Glomerular visceral epithelial cell (primary cell): Measurements from ENCODE around the gene PUS3.
A peak's percentile ranks its signal among the peaks of the same experiment; 100 is the strongest.
"Not testable (repeated sequence)": the region's sequence is repeated elsewhere in the genome, so short reads cannot be mapped to it uniquely, and the experiment has no call there.

Experiments used
- DNase-seq: peaks from one replicate; pipeline ENCODE4 v3.0.0-alpha.2; 2016; ENCODE audit errors: extremely low spot score

Gene PUS3

DNA sequence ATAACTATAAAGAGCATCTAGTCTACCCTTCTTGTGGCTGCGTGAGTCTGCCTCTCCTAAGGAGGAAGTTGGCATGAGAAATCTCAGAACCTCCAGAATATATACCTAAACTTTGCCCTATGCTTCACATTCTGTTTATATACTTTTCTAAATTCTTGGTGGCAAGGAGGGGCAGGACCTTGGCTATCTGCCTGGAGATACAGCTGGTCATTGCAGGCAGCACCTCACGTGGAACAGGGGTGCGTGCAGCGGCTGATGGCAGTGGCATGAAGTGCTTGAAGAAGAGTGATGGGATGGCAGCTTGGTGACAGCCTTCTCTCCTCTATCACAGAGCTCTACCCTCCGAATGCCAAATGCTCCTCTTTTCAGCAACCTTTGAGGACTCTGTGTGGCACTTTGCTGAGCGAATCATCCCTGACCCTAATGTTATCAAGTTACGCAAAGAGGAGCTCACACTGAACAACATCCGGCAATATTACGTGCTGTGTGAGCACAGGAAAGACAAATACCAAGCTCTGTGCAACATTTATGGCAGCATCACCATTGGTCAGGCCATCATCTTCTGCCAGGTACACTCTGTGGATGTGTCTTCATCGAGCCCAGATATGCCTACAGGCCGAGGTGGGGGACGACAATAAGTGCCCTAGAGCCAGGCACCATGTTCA lies 13.8 kb upstream of the PUS3 start:
- no peak for DNase-seq

DNA sequence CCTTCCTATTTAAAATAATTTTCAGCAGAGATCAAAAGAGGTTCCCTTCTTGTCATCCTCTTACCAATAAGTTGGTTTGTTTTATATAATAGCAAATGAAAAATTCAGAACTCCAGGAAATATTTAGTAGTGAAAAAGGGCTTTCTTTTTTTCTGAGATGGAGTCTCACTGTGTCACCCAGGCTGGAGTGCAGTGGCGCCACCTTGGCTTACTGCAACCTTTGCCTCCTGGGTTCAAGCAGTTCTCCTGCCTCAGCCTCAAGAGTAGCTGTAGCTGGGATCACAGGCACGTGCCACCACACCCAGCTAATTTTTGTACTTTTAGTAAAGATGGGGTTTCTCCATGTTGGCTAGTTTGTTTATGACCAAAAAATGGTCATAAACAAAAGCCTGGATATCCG lies 11.6 kb upstream of the PUS3 start:
- not testable (repeated sequence) for DNase-seq

DNA sequence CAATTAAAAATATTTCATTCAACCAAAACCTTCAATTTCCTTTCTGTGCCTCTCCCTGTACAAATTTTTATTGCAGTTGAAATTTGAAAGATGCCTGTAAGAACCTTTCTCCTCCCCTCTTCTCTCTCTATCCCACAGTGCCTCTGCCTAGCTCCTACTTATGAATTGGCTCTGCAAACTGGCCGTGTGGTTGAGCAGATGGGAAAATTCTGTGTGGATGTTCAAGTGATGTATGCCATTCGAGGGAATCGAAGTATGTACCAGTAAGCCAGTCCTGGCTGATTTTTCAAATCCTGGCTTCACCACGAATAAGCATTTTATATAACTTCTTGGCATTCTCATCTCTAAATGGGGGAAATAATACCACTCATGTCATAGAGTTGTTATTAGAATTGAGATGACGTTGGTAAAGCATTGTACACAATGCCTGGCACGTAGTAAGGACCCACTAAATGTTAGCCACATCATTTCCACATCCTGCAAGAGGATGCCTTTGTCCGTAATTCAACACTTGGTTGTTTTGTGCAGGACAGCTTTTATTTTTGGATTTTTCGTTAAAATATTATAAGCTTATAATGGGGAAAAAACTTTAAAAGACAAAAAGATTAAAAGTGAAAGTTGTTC lies 7.3 kb upstream of the PUS3 start:
- no peak for DNase-seq

DNA sequence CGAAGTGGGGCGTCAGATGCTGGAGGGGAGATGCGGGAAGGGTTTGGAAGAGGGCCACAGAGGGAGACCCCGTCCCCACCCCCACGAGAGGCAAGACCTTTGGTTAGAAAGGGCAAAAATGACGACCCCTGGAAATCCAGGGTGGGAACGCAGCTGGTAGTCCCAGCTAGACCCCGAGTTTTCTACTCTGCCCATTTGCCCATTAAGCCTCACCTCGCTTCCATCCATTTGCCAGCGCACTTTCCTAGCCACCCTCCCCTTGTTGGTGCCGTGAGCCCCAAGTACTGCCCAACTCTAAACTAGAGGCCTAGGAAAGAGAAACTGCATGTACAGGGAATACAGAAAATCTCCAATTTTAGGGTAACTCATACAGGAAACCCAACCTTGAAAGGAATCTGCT lies 1.7 kb upstream of the PUS3 start:
- no peak for DNase-seq

DNA sequence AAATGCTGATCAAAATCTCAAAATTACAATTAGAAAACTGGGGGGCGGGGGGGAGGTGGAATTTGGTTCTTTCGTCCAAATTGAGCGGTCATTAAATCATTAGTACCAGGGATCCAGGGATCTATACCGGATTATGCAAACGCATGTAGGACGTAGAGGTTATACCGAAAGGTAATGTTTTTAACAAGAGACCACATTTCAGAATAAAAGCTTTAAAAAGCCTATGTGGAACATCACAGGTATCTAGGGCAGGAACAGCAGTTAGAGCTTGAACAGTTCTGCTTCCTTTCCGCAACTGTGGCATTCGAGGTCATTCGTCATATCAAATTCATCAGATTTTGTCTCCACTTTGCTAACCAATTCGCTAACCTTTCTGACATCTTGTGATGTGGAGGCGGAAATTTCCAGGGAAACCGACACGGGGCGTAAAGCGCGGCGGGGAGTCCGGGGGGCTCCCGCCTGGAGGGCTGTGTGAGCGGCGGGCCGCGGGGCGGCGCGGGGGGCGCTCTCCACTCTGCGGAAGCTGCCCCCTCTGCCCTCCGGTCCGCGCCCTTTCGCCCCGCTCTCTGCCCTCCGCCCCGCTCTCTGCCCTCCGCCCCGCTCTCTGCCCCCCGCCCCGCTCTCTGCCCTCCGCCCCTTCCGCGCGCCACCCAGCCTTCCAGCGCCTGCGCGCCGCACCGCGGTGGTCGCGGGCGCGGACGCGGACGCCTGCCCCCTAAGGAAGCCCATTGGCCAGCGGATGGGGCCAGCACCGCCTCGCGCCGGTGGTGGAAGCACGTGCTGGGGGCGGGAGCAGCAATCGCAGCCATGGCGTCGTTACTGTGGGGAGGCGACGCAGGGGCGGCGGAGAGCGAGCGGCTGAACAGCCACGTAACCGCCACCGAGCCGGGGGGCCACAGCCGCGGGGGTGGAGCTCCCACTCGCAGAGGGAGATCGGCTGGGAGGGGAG lies 979 bp upstream of the PUS3 start, which contains the start of gene DDX25:
Gene DDX25, plus strand, starts transcription at position 798 of the 949 bp plus-strand sequence. Its CDS starts 10 bp downstream, at position 808.
- no peak for DNase-seq

DNA sequence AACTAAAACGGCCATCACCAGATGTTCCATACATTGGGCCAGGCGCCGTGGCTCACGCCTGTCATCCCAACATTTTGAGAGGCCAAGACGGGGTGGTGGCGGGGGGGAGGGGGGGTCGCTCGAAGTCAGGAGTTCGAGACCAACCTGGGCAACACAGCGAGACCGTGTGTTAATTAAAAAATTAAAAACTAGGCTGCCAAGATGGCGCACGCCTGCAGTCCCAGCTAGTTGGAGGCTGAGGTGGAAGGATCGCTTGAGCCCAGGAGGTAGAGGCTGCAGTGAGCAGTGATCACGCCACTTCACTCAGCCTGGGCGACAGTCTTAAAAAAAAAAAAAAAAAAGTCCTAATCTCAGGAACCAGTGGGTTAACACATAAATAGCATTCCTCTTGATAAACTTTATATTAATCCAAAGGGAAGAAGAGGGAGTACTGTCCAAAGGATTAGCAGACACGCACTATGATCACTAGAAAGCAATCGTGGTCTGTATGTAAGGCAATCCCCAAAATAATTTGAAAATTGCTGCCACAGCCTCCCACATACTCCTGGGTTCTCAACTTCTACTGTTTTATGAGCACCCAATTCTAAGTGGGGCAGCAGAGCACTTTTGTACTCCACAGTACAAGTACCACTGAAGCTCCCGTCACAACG lies 604 bp downstream of the PUS3 start:
- DNase-seq, result no peak

DNA sequence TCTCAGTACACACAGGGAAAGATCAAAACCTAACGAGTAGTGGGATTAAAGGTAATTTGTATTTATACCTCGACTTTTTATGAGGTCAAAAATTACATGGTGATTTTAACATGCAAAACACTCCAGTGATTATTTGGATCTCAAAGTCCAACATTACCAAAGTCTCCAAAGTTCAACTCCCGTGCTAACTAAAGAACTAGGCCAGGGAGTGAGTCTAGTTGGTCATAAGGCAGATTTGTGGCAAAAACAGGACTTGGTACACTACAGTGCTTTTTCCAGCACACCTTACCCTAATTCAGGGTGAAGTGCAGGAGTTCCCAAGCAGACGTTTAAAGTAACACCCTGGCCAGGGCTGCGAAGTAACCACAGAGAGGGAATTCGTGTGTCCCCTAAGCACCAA lies 1.1 kb downstream of the PUS3 start:
- DNase-seq, result no peak

DNA sequence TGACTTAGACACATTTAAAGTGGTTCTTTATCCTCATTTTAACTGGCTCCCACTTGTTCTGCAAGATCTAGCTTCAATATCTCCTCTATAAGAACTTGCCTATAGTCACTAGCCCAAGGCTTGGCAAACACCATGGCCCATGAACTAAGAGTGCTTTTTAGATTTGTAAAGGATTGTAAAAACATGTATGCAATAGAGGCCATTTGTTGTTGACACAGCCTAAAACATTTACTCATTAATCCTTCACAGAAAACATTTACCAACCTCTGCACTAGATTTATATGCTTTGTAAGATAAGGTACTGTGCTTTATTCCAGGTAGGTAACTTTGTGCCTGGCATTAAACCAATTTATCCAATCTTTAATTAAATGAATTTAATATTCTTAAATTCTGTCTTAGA lies 10.0 kb downstream of the PUS3 start:
- no peak for DNase-seq

DNA sequence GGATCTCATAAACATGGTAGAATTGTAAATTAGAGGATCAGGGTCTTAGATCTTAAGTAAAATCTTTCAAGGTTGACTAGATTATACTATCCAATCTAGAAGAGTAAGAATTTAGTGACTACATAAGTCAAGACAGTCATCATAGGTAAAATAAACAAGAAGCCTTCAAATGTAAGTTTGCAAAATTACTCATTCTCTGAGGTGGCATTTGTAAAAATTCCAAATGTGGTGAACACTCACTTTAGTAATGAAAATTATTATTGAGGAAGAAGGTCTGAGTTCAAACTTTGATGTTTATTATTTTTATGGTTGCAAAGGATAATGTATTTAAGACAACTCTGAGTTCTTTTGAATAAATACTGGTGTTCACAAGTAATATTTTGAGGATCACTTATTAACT lies 10.9 kb downstream of the PUS3 start:
- DNase-seq, result peak; percentile 6

DNA sequence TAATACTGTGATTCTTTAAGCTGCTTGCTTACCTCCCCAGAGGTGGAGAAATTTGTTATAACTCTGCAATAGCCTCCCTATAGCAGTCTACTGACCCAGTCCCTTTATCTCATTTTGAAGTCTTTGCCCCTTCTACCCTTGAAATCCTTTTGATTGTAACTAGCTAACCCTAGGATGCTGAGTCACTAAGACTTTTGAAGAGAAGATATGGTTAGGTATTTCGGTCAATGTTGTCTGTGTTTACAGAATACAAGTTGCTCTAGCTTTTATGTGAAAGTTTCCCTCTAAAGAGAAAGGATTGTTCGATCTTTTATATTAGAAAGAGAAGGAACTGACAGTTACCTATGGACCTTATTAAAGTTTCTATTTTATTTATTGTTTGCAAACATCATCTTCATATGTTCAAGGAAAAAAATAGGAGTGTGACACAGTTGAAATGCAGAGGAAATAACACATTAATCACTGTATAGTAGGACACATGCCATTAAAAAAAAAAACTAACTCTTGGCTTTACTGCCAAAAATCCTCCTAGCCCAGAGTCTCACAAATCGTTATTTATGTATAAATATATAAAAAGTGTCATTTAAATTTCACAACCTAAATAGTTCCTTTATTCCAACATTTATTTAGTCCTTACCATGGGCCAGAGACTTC lies 12.4 kb downstream of the PUS3 start:
- no peak for DNase-seq

DNA sequence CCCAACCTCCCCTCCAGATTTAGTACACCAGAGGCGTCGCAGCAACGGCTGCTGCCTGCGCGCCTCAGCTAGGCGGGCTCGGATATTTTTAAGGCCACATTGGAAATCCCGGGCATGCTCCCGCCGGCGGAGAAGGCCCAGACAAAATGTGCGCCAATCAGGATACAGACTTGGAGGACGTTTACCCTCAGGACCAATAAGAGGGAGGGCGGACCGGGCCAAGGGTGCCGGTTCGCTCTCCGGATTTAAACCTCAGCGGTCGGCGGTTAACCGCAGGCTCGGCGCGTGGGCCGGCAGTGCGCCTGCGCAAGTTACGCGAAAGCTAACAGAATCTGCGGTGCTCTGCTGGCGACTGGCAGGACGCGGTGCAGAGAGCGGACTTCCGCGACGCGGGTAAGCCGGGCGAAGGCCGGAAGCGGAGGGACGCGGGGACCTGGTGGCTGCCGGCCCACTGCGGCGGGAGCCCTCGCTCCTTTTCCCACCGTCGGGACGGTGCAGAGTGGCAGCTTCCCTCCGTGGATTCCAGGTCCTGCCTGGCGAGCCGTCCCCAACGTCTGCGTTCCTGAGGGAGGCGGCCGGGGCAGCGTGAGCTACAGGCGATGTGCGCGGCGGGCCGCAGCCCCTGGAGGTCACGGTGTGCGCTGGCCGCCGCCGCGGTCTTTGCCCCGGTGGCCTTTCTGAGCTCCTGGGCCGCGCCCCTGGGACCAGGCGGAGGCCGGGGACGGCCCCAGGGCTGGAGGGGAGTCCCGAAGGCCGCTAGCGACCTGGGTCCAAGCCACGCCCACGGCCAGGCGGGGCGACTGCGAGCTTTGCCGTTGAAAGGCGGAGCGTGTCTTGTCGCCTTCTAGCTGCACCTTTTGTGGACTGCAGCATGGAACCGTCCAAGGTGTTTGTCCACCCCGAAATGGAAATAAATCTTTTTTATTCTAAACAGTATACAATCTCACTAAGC lies 15.4 kb downstream of the PUS3 start, which contains the start of gene HYLS1:
Gene HYLS1, plus strand, starts transcription at position 296 of the 952 bp plus-strand sequence. CDS start 11,701 bp downstream, outside the sequence.
- DNase-seq, result peak; percentile 94

DNA sequence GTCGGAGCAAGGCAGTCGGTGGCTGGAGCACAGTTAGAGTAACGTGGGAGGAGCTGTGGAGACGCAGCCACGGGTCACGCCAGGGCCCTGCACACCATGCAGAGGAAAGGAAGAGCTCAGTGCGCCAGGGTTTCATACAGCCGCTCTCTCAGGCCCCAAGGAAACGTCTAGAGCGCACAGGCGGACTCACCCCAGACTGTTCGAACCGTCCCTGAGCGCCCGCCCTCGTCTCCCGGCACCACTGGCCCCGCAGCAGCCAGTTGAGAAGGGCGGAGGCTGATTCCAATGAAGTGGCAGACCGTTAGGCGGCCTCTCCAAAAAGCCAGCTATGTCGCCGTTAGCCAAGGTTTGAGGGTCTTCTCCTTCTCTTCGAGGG lies 16.0 kb downstream of the PUS3 start:
- peak; percentile 17 for DNase-seq

DNA sequence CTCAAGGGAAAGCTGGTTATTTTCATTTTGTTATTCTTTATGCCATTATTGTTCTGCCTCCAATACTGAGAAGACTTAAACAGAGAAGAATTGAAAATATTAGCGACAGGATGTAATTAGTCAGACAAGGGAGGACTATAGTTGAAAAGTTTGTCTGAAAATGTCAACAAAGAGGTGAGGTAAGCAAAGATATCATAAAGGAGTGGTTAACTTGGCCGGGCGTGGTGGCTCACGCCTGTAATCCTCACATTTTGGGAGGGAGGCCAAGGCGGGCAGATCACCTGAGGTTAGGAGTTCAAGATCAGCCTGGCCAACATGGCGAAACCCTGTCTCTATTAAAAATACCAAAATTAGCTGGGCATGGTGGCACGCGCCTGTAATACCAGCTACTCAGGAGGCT lies 19.6 kb downstream of the PUS3 start:
- DNase-seq, result no peak

DNA sequence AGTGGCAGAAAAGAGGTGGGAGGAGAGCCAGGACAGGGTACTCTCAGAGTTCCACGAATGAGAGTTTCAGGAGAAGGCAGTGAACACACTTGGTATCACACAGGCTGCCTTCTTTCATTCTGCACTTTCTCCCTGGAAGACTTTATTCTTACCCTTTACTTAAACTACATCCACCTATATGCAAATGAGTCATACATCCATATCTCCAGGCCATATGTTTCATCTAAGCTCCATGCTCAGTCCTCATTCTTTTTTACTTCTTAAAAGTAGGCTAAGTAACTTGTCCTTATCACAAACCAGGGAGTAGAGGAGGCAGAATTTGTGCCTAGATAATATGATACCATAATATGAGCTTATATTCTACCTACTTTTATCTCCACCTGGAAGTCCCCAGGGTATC lies 21.7 kb downstream of the PUS3 start:
- no peak for DNase-seq

DNA sequence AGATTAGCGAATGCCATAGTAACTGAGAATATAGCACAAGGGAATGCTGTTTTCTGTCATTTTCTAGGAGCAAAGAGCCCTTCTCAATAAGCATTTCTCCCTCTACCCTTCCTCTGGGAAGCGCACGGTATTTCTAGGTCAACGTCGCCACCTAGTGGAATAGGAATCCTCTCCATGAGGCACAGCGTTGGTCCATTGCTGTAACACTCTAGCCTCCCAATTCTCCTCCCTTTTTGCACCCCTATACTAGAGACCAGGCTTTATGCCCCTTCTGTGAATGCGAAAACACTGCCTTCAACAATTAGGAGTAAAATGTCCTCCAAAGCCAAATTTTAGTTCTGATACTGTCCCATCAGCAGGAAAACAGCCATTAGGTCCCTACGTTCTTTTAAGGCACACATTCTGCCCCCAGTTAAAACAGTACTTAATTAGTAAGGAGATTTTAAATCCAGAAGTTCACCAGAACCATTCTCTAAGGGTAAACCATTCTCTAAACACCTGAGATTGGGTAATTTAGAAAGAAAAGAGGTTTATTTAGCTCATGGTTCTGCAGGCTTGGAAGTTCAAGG lies 28.4 kb downstream of the PUS3 start:
- DNase-seq, result peak; percentile 56

DNA sequence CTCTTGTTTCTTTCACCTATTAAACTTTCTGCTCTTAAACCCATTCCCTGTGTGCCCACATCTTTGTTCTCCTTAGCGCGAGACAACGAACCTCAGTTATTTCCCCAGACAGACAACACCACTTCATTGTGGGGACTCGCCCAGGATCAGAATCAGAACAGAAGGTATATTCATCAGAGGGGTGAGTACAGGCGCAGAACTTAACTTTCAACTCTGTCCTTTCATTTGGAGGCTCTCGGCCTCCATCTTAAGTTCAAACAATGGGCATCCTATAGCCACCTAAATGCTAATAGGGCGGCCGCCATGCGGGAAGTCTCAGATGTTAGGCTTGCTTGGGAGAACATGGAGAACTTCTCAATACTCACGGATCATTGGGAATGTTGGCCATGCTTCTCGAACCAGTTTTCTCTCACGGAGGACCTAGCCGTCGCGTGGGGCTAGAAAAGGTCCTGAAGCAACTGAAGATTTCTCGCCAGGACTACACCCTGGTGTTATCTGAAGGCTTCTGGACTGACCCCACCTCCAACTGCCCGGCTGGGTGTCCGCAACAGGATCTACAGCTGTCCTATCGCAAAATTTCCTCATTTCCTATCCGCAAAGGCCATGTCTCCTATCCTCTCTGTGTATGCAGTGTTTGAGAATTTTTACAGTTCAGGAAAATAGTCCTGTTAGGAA lies 29.0 kb downstream of the PUS3 start:
- DNase-seq, result no peak

DNA sequence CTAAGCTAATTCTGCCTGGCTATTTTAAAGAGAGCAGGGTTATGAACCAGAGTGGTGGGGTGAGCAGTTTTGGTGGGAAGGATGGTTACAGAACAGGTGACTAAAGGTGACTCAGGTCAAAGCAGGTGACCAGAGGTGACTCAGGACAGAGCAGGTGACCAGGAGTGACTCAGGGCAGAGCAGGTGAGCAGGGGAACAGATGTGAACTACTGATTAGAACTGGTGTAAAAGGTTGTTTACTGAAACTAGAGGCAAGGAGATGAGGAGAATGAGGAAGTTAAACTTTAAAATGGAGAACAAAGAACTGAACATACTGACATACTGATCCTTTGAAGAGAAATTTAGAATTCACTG lies 30.9 kb downstream of the PUS3 start:
- no peak for DNase-seq

DNA sequence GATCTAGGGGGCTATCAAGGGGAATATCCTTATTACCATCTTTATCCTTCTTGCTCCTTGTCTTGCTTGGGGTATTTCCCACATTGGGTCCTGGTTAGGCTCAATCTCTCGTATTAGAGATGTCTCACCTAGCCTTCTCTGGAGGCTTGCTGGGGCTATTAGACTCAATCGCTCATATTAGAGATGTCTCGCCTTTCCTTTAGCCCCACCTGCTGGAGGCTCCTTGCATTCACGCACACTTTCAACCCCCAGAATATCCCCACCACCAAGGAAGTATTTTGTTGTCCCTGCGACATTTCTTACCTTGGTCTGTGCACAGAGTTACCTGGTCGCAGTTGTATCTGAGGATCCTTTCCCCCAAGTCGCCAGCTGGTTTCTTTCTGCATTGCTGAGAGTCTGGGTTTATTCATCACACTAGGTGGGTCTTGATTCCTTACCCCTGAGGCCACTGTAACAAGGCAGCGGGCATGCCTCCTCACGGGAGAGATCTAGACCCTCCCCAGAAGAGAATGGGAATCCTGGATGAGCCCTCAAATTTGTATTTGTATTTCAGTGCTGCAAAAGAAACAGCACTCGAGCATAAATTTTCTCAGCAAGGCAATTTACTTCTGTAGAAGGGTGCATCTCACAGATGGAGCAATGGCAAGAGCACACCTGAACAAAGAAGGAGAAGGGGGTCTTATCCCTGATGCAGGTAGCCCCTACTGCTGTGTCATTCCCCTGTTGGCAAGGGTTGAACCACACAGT lies 31.4 kb downstream of the PUS3 start:
- peak; percentile 32 for DNase-seq

DNA sequence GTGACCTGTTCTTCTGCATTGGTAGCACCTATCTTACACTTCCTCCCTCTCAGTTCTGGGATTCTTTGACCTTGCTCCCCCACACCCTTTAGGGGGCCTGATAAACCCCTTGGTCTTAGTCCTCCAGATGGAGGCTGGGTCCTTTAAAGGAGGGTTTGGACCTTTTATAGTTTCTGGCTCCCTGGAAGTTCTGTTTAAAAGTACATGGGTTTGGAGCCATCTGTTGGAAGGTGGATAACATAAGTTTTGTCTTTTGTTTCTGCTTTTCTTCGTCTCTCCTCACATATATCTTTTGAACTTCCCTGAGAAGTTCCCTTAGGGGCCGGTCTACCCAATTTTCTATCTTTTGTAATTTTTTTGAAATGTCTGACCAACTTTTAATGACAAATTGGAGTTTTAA lies 33.5 kb downstream of the PUS3 start:
- no peak for DNase-seq
